Measurements from ENCODE around the gene PNMA8C. TPM values are rescaled to one million over a fixed set of nuclear protein-coding genes. Genes with fewer than 3 reads are reported as not detected.
A peak's percentile ranks its signal among the peaks of the same experiment; 100 is the strongest.

Gene PNMA8C
- total RNA-seq, 1 donor from 2014 or later: not detected

GRCh38 chr19:46470376-46470775, 41.6 kb upstream of the PNMA8C start:
- no peak for TF ChIP-seq CTCF (conservative IDR thresholded peaks at IDR 0.05; ENCODE audit: low read depth, low read length)
- DNase-seq (ENCODE audit: low read depth): no peak
- peak overlapping the region; percentile 58 for H3K4me3 ChIP-seq (ENCODE audit: low read depth, low read length)

DNA sequence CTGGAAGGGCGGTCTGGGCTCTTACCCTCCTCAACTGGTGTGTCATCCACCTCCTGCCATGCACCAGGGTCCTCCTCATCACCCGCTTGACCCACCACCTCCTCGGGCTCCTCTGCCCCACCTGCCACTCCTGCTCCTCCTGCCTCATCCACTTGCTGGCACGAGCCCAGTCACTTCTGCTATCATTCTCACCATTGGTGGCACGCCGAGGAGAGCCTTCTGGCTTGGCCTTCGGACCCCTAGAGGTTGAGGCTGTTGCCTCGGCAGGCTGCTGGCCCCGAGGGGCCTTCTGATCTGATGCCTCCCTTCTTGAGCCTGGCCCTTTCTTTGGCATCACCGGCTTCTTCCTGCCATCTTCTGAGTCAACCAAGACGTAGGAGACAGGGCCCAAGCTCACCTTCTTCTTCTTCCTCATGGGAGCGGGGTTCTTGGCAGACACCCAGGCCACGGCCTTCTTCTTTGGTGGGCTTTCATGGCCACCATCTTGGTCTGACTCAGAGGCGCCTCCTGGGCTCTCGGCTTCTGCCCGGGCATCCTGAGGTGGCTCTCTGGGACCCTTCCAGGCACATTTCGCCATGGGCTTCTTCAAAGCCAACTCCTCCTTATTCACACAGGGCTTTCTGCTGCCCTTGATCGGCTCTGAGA, 40.9 kb upstream of the PNMA8C start:
- DNase-seq (ENCODE audit: low read depth): no peak
- no peak for TF ChIP-seq CTCF (conservative IDR thresholded peaks at IDR 0.05; ENCODE audit: low read depth, low read length)
- no peak overlapping the region for H3K4me3 ChIP-seq (ENCODE audit: low read depth, low read length)

DNA sequence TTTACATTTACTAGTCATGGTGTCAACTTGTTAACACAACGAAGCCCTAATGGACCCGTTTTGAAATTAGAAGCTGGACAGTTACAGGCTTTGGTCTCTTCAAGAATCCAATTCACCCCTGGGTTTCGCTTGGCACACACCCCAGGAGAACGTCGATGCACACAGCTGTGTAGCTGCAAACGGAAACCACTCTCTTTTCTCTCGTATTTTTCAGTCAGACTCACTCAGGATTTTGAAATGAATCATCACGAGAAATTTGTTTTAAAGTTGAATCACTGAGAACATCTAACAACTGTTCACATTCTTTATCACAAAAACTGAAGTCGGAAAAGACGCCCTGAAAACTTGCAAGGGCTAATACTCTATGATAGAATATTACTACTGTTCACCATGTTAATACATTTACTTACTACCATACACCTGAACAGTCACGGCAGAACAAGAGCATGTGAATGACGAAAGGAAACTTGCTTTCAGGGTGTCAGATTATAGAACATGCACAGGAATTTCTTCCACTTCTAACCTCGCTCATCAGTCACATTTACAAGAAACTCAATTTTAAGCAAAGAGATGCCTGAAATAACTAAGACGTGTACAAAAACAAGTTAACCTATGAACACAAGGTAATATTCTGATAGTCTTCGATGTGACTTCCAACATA, 37.9 kb upstream of the PNMA8C start:
- TF ChIP-seq CTCF (conservative IDR thresholded peaks at IDR 0.05; ENCODE audit: low read depth, low read length): no peak
- DNase-seq (ENCODE audit: low read depth): no peak
- no peak overlapping the region for H3K4me3 ChIP-seq (ENCODE audit: low read depth, low read length)

DNA sequence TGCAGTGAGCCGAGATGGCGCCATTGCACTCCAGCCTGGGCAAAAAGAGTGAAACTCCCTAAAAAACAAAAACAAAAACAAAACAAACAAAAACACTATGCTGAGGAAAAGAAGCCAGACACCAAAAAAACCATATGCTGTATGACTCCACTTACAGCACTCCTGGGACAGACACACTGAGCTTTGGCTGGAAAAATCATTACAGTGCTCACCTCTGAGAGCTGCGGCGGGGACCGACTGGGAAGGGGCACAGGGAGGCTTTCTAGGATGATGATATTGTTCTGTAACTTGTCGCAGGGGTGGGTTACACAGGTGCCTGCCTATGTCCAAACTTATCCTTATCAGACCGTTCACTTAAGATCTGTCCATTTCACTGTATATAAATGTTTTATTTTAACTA, 34.8 kb upstream of the PNMA8C start:
- no peak overlapping the region for H3K4me3 ChIP-seq (ENCODE audit: low read depth, low read length)
- TF ChIP-seq CTCF (conservative IDR thresholded peaks at IDR 0.05; ENCODE audit: low read depth, low read length): no peak
- DNase-seq (ENCODE audit: low read depth): no peak

DNA sequence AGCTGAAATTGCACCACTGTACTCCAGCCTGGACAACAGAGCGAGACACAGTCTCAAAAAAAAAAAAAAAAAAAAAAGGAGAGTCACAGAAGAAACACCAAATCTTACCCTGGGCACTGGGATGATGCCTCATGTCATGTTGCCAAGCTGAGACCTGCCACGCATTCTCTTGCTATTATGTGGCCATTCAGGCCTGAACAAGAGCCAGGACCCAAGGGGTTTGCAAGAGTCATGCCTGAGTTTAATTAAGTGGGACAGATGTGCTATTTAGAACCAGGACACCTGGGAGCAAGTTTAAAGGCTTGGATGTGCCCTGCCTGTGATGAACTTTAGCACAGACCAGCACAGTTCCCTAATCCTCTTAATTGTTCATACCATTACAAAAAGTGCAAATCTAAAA, 32.8 kb upstream of the PNMA8C start:
- TF ChIP-seq CTCF (conservative IDR thresholded peaks at IDR 0.05; ENCODE audit: low read depth, low read length): no peak
- no peak for DNase-seq (ENCODE audit: low read depth)
- no peak overlapping the region for H3K4me3 ChIP-seq (ENCODE audit: low read depth, low read length)

- no peak overlapping the region for H3K4me3 ChIP-seq (ENCODE audit: low read depth, low read length)
- TF ChIP-seq CTCF (conservative IDR thresholded peaks at IDR 0.05; ENCODE audit: low read depth, low read length): no peak
- DNase-seq (ENCODE audit: low read depth): no peak
Measured at GRCh38 chr19:46460981-46461380, 32.2 kb upstream of the PNMA8C start.

DNA sequence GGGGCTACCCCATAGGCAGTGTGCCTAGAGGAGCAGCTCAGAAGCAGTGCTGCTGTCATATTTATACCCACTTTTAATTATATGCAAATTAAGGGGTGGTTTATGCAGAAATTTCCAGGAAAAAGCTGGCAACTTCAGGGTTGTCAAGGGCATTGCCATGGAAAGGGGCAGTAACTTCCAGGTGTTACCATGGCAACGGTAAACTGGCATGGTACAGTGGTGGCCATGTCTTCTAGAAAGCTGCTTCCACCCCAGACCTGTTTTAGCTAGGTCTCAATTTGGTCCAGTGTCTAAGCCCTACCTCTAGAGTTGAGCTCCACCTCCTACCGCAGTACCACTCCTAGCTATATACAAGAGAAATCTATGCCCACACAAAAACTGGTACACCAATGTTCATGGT, 31.3 kb upstream of the PNMA8C start:
- DNase-seq (ENCODE audit: low read depth): no peak
- no peak overlapping the region for H3K4me3 ChIP-seq (ENCODE audit: low read depth, low read length)
- no peak for TF ChIP-seq CTCF (conservative IDR thresholded peaks at IDR 0.05; ENCODE audit: low read depth, low read length)

Data from epithelial cell of proximal tubule (primary cell).